GM12878 (cell line): ENCODE measurements around the gene TRMT13. TPM values are rescaled to one million over a fixed set of nuclear protein-coding genes. Genes with fewer than 3 reads are reported as not detected.

ENCODE experiments used
- CEBPB ChIP-seq, 2 experiments: fragments of 150-350 bp in 1 of 2; IDR thresholded peaks; 2 replicates each; pipeline ENCODE4 v1.6.1; 2012 to 2014; ENCODE audit warnings: low read depth in 2 of 2, low read length in 2 of 2, borderline replicate concordance in 1 of 2, inconsistent platforms in 1 of 2
- ELK1 ChIP-seq: IDR thresholded peaks from 2 replicates; pipeline ENCODE4 v1.6.1; 2012; ENCODE audit warnings: low read depth, low read length, improper control_type of control experiment
- EZH2 ChIP-seq: IDR thresholded peaks from 2 replicates; pipeline ENCODE4 v1.6.1; 2012; ENCODE audit warnings: low read depth, mild to moderate bottlenecking, control low read depth, inconsistent platforms, low read length, borderline replicate concordance; ENCODE audit not compliant: control insufficient read depth
- HDAC6 ChIP-seq: fragments of 200-600 bp; sonication (generic); IDR thresholded peaks from one replicate; pipeline ENCODE4 v1.8.0; 2017; ENCODE audit warnings: antibody characterized with exemption; ENCODE audit not compliant: unreplicated experiment
- MXI1 ChIP-seq: fragments of 150-350 bp; IDR thresholded peaks from 2 replicates; pipeline ENCODE4 v1.6.1; 2011; ENCODE audit warnings: low read depth, mild to moderate bottlenecking, inconsistent platforms, low read length, improper control_type of control experiment
- polyA plus RNA-seq, 11 experiments: library from polyadenylated mRNA; depleted of rRNA in 4 of 11; unstranded in 6 of 11; stranded (reverse) in 5 of 11; fragments of >200 nt; fragmentation: Nextera tagmentation in 4 of 11; fragmentation: Illumina TruSeq in 1 of 11; extraction: Ambion mirVana in 4 of 11; extraction: Trizol in 1 of 11; gene quantifications; 1 replicate in 1 of 11; 2 replicates in 10 of 11; pipeline versions ENCODE4 v1.2.1 to v1.2.3, GENCODE V29; 2011 to 2016; ENCODE audit warnings: inconsistent platforms in 2 of 11, missing spikeins in 2 of 11, low read depth in 1 of 11
- total RNA-seq, 4 experiments: library from RNA; depleted of rRNA in 3 of 4; stranded (reverse); fragments of >200 nt in 3 of 4; fragmentation: Illumina TruSeq in 1 of 4; extraction: Trizol in 1 of 4; gene quantifications; 2 replicates each; pipeline versions ENCODE4 v1.2.1 to v1.2.3, GENCODE V29; 2013 to 2021
- TF ChIP-seq, protein P1 (sequence below): fragments of 450-650 bp; formaldehyde crosslinking; IDR thresholded peaks from 2 replicates; pipeline ENCODE4 v1.5.0; 2022; ENCODE audit warnings: mild to moderate bottlenecking, missing genetic modification characterization
- TF ChIP-seq, protein P2 (sequence below): fragments of 450-650 bp; IDR thresholded peaks from 2 replicates; pipeline ENCODE4 v1.6.1; 2018; ENCODE audit warnings: borderline replicate concordance, mild to moderate bottlenecking; ENCODE audit not compliant: partially characterized antibody
- TF ChIP-seq, protein P3 (sequence below): fragments of 450-650 bp; IDR thresholded peaks from 2 replicates; pipeline ENCODE4 v1.6.1; 2017; ENCODE audit warnings: antibody characterized with exemption, mild to moderate bottlenecking, moderate library complexity

TRMT13 gene
- total and polyA plus RNA-seq, 10 of the 15 experiments (the other 5 are each of a cell fraction or from before 2014, with no cell fraction given), result 13.7 to 26.6 (median 21.9) TPM

- TF ChIP-seq, protein P1, sequence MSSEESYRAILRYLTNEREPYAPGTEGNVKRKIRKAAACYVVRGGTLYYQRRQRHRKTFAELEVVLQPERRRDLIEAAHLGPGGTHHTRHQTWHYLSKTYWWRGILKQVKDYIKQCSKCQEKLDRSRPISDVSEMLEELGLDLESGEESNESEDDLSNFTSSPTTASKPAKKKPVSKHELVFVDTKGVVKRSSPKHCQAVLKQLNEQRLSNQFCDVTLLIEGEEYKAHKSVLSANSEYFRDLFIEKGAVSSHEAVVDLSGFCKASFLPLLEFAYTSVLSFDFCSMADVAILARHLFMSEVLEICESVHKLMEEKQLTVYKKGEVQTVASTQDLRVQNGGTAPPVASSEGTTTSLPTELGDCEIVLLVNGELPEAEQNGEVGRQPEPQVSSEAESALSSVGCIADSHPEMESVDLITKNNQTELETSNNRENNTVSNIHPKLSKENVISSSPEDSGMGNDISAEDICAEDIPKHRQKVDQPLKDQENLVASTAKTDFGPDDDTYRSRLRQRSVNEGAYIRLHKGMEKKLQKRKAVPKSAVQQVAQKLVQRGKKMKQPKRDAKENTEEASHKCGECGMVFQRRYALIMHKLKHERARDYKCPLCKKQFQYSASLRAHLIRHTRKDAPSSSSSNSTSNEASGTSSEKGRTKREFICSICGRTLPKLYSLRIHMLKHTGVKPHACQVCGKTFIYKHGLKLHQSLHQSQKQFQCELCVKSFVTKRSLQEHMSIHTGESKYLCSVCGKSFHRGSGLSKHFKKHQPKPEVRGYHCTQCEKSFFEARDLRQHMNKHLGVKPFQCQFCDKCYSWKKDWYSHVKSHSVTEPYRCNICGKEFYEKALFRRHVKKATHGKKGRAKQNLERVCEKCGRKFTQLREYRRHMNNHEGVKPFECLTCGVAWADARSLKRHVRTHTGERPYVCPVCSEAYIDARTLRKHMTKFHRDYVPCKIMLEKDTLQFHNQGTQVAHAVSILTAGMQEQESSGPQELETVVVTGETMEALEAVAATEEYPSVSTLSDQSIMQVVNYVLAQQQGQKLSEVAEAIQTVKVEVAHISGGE (CRISPR knock-in tag), result no peak
- TF ChIP-seq MXI1, result no peak
- TF ChIP-seq, protein P2, sequence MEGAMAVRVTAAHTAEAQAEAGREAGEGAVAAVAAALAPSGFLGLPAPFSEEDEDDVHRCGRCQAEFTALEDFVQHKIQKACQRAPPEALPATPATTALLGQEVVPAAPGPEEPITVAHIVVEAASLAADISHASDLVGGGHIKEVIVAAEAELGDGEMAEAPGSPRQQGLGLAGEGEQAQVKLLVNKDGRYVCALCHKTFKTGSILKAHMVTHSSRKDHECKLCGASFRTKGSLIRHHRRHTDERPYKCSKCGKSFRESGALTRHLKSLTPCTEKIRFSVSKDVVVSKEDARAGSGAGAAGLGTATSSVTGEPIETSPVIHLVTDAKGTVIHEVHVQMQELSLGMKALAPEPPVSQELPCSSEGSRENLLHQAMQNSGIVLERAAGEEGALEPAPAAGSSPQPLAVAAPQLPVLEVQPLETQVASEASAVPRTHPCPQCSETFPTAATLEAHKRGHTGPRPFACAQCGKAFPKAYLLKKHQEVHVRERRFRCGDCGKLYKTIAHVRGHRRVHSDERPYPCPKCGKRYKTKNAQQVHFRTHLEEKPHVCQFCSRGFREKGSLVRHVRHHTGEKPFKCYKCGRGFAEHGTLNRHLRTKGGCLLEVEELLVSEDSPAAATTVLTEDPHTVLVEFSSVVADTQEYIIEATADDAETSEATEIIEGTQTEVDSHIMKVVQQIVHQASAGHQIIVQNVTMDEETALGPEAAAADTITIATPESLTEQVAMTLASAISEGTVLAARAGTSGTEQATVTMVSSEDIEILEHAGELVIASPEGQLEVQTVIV, result no peak
- TF ChIP-seq CEBPB (IDR thresholded peaks at IDR 0.05; ENCODE audit: borderline replicate concordance in 1 of 2, low read depth in 2 of 2, low read length in 2 of 2), result no peak
- no peak for TF ChIP-seq HDAC6
- TF ChIP-seq, protein P3, sequence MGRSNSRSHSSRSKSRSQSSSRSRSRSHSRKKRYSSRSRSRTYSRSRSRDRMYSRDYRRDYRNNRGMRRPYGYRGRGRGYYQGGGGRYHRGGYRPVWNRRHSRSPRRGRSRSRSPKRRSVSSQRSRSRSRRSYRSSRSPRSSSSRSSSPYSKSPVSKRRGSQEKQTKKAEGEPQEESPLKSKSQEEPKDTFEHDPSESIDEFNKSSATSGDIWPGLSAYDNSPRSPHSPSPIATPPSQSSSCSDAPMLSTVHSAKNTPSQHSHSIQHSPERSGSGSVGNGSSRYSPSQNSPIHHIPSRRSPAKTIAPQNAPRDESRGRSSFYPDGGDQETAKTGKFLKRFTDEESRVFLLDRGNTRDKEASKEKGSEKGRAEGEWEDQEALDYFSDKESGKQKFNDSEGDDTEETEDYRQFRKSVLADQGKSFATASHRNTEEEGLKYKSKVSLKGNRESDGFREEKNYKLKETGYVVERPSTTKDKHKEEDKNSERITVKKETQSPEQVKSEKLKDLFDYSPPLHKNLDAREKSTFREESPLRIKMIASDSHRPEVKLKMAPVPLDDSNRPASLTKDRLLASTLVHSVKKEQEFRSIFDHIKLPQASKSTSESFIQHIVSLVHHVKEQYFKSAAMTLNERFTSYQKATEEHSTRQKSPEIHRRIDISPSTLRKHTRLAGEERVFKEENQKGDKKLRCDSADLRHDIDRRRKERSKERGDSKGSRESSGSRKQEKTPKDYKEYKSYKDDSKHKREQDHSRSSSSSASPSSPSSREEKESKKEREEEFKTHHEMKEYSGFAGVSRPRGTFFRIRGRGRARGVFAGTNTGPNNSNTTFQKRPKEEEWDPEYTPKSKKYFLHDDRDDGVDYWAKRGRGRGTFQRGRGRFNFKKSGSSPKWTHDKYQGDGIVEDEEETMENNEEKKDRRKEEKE, result no peak
- TF ChIP-seq ELK1, result no peak
- TF ChIP-seq EZH2, result no peak
Observed at GRCh38 chr1:100145116-100145515, 12.2 kb downstream of the TRMT13 start (continued).
